IPS-18a (cell line): Measurements from ENCODE around the gene OR5B17.
"Not testable (repeated sequence)": the region's sequence is repeated elsewhere in the genome, so short reads cannot be mapped to it uniquely, and the experiment has no call there.

ENCODE experiments used
- H3K27ac ChIP-seq: one replicate; pipeline ENCODE4 v1.5.1; 2013; ENCODE audit warnings: low read length
- H3K27me3 ChIP-seq: one replicate; pipeline ENCODE4 v1.6.1; 2013; ENCODE audit warnings: mild to moderate bottlenecking, low read length; ENCODE audit not compliant: control insufficient read depth, insufficient read depth
- H3K36me3 ChIP-seq: one replicate; pipeline ENCODE4 v1.6.1; 2013; ENCODE audit warnings: low read depth, low read length; ENCODE audit not compliant: control insufficient read depth
- H3K4me1 ChIP-seq: one replicate; pipeline ENCODE4 v1.6.1; 2013; ENCODE audit warnings: low read depth, low read length; ENCODE audit not compliant: control insufficient read depth
- H3K4me3 ChIP-seq: one replicate; pipeline ENCODE4 v1.5.1; 2013; ENCODE audit warnings: low read length
- H3K9ac ChIP-seq: one replicate; pipeline ENCODE4 v1.6.1; 2013; ENCODE audit warnings: mild to moderate bottlenecking, low read length, moderate library complexity
- H3K9me3 ChIP-seq: one replicate; pipeline ENCODE4 v1.6.1; 2013; ENCODE audit warnings: low read depth, low read length; ENCODE audit not compliant: control insufficient read depth

Gene OR5B17

GRCh38 chr11:58358969-58359368, at the start of gene OR5B17:
Gene OR5B17 (minus strand): TSS chr11:58359069. CDS start chr11:58359069, 0 bp downstream.
- Histone ChIP-seq H3K27ac (no peak within 1 kb of the TSS), H3K27me3 (no peaks in the 10 kb centered on the region), H3K4me3 (no peak within 1 kb of the TSS), H3K9me3 (no peaks in the 10 kb centered on the region), H3K36me3 (no peaks in the 10 kb centered on the region), H3K4me1 (no peaks in the 10 kb centered on the region), H3K9ac (no peak within 1 kb of the TSS)

GRCh38 chr11:58406774-58407173, 47.9 kb upstream of the OR5B17 start, which contains the start of gene OR5B3:
Gene OR5B3 (minus strand): TSS chr11:58406874. CDS start chr11:58403409, 3,465 bp downstream.
- Histone ChIP-seq H3K4me1 (no peaks in the 10 kb centered on the region), H3K27me3 (no peaks in the 10 kb centered on the region), H3K9ac (no peak within 1 kb of the TSS), H3K9me3 (no peaks in the 10 kb centered on the region), H3K36me3 (no peaks in the 10 kb centered on the region), H3K27ac (no peak within 1 kb of the TSS), H3K4me3 (no peak within 1 kb of the TSS)

- H3K36me3 ChIP-seq, H3K9me3 ChIP-seq, H3K27me3 ChIP-seq, H3K27ac ChIP-seq, H3K4me3 ChIP-seq, H3K9ac ChIP-seq, H3K4me1 ChIP-seq: not testable (repeated sequence)
These were observed 40.8 kb upstream of the OR5B17 start for GRCh38 chr11:58399622-58400021.

GRCh38 chr11:58395581-58395980, 36.7 kb upstream of the OR5B17 start:
- no peak overlapping the region for H3K27ac ChIP-seq
- no peaks in the 10 kb centered on the region for H3K36me3 ChIP-seq
- peaks cover 10% of the 10 kb centered on the region for H3K9me3 ChIP-seq
- H3K4me1 ChIP-seq, result no peaks in the 10 kb centered on the region
- H3K4me3 ChIP-seq, result no peak overlapping the region
- H3K9ac ChIP-seq, result no peak overlapping the region
- no peaks in the 10 kb centered on the region for H3K27me3 ChIP-seq

- no peak overlapping the region for H3K9ac ChIP-seq
- H3K4me1 ChIP-seq, result no peaks in the 10 kb centered on the region
- H3K27me3 ChIP-seq, result no peaks in the 10 kb centered on the region
- peaks cover 10% of the 10 kb centered on the region for H3K9me3 ChIP-seq
- H3K4me3 ChIP-seq, result no peak overlapping the region
- H3K36me3 ChIP-seq, result no peaks in the 10 kb centered on the region
- H3K27ac ChIP-seq, result no peak overlapping the region
These were observed 35.3 kb upstream of the OR5B17 start for GRCh38 chr11:58394195-58394594.

GRCh38 chr11:58392746-58393145, 33.9 kb upstream of the OR5B17 start:
- Histone ChIP-seq H3K36me3 (no peaks in the 10 kb centered on the region), H3K4me1 (no peaks in the 10 kb centered on the region), H3K9ac (no peak overlapping the region), H3K4me3 (no peak overlapping the region), H3K9me3 (peaks cover 10% of the 10 kb centered on the region), H3K27me3 (no peaks in the 10 kb centered on the region), H3K27ac (no peak overlapping the region)

- H3K27ac ChIP-seq, result no peak overlapping the region
- H3K9me3 ChIP-seq, result peaks cover 10% of the 10 kb centered on the region
- no peaks in the 10 kb centered on the region for H3K27me3 ChIP-seq
- no peaks in the 10 kb centered on the region for H3K4me1 ChIP-seq
- H3K4me3 ChIP-seq, result no peak overlapping the region
- no peaks in the 10 kb centered on the region for H3K36me3 ChIP-seq
- H3K9ac ChIP-seq, result no peak overlapping the region
These were observed 33.0 kb upstream of the OR5B17 start for GRCh38 chr11:58391879-58392278.

- Histone ChIP-seq H3K4me3 (no peak overlapping the region), H3K27ac (no peak overlapping the region), H3K4me1 (no peaks in the 10 kb centered on the region), H3K27me3 (no peaks in the 10 kb centered on the region), H3K36me3 (no peaks in the 10 kb centered on the region), H3K9ac (no peak overlapping the region), H3K9me3 (peaks cover 10% of the 10 kb centered on the region)
These were observed 31.7 kb upstream of the OR5B17 start for GRCh38 chr11:58390551-58391063.

GRCh38 chr11:58354727-58355126, 4.1 kb downstream of the OR5B17 start:
- Histone ChIP-seq H3K4me3 (no peak overlapping the region), H3K9ac (no peak overlapping the region), H3K27me3 (no peaks in the 10 kb centered on the region), H3K9me3 (no peaks in the 10 kb centered on the region), H3K36me3 (no peaks in the 10 kb centered on the region), H3K27ac (no peak overlapping the region), H3K4me1 (no peaks in the 10 kb centered on the region)

GRCh38 chr11:58345204-58345603, 13.7 kb downstream of the OR5B17 start:
- Histone ChIP-seq H3K4me1 (no peaks in the 10 kb centered on the region), H3K9ac (no peak overlapping the region), H3K27ac (no peak overlapping the region), H3K9me3 (no peaks in the 10 kb centered on the region), H3K36me3 (no peaks in the 10 kb centered on the region), H3K4me3 (no peak overlapping the region), H3K27me3 (no peaks in the 10 kb centered on the region)

- Histone ChIP-seq H3K27ac (no peak overlapping the region), H3K9me3 (no peaks in the 10 kb centered on the region)
These were observed 24.2 kb downstream of the OR5B17 start for GRCh38 chr11:58334708-58335107.

GRCh38 chr11:58330861-58331260, 28.0 kb downstream of the OR5B17 start:
- Histone ChIP-seq H3K4me3 (no peak overlapping the region), H3K27ac (no peak overlapping the region), H3K9ac (no peak overlapping the region), H3K4me1 (no peaks in the 10 kb centered on the region), H3K36me3 (no peaks in the 10 kb centered on the region), H3K9me3 (no peaks in the 10 kb centered on the region), H3K27me3 (no peaks in the 10 kb centered on the region)

More at GRCh38 chr11:58334708-58335107, 24.2 kb downstream of the OR5B17 start:
- no peak overlapping the region for H3K9ac ChIP-seq
- H3K36me3 ChIP-seq, result no peaks in the 10 kb centered on the region
- no peaks in the 10 kb centered on the region for H3K4me1 ChIP-seq
- H3K4me3 ChIP-seq, result no peak overlapping the region
- no peaks in the 10 kb centered on the region for H3K27me3 ChIP-seq
